ENCODE results near the gene DISC1.
"Not testable (repeated sequence)": the region's sequence is repeated elsewhere in the genome, so short reads cannot be mapped to it uniquely, and the experiment has no call there.

The DISC1 gene

DNA sequence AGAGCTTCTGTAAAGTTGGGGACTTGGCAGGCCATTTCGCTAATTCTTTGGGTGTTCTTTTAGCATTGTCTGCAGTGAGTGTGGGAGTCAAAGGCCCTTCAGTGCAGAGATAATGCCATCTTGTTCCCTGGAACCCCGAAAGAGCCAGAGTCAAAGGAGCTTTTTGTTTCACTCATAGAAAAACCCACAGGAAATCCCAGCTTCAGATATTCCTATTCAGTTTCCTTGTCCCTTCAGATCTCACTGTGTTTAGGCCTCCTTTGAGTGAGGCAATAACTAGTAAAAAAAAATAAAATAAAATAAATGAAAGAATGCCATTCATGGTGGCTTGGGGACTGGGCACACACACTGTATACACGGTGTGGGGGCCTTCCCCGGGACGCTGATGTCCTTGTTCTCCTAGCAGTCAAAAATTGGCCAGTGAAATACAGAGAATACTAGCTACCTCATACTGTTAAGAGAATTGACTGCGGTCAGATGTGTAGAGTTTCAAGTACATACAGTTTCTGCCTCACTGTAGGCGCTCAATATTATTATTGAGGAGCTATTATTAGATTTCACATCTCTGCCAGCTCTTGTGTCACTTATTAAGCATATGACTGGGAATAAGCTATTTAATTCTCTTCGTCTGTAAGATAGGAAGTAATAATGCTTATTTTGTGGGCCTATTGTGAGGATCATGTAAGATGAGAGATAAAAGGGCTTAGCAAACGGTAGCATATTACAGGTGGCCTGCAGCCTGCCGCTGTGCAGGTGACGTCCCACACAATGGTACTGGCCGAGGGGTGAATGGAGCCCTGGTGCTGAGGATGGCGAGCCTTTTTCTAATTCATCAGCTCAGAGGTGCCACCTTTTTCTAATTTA, 16.7 kb downstream of the DISC1 start:
- H3K4me3 ChIP-seq (ENCODE audit: low read depth, low read length), result no peak overlapping the region
- DNase-seq (ENCODE audit: low read depth), result no peak
- TF ChIP-seq, protein P1, sequence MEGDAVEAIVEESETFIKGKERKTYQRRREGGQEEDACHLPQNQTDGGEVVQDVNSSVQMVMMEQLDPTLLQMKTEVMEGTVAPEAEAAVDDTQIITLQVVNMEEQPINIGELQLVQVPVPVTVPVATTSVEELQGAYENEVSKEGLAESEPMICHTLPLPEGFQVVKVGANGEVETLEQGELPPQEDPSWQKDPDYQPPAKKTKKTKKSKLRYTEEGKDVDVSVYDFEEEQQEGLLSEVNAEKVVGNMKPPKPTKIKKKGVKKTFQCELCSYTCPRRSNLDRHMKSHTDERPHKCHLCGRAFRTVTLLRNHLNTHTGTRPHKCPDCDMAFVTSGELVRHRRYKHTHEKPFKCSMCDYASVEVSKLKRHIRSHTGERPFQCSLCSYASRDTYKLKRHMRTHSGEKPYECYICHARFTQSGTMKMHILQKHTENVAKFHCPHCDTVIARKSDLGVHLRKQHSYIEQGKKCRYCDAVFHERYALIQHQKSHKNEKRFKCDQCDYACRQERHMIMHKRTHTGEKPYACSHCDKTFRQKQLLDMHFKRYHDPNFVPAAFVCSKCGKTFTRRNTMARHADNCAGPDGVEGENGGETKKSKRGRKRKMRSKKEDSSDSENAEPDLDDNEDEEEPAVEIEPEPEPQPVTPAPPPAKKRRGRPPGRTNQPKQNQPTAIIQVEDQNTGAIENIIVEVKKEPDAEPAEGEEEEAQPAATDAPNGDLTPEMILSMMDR (IDR thresholded peaks at IDR 0.05; ENCODE audit: insufficient read depth, low read depth, low read length, missing control alignments), result no peak

DNA sequence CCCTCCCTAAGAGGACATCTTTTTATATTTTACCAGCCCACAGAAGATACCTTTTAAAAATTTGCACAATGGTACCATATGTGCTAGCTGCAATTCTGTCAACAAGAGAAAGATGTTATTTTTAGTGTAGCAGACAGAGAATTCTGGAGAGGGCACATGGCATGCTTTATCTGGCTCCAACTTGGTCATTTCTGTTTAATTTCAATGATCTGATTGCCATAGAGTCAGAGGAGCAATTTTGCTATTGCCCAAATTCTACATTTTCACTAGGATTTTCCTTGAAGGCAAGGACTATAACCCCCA, 17.3 kb downstream of the DISC1 start:
- TF ChIP-seq, protein P1 (IDR thresholded peaks at IDR 0.05; ENCODE audit: insufficient read depth, low read depth, low read length, missing control alignments), result no peak
- H3K4me3 ChIP-seq (ENCODE audit: low read depth, low read length), result no peak overlapping the region
- no peak for DNase-seq (ENCODE audit: low read depth)

DNA sequence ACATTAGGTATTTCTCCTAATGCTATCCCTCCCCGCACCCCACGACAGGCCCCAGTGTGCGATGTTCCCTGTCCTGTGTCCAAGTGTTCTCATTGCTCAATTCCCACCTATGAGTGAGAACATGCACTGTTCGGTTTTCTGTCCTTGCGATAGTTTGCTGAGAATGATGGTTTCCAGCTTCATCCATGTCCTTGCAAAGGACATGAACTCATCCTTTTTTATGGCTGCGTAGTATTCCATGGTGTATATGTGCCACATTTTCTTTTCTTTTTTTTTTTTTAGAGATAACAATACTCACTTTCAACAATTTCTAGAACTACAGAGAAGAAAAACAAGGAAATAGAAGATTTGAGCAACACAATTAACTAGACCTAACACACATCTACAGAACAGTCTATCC, 19.0 kb downstream of the DISC1 start:
- not testable (repeated sequence) for H3K4me3 ChIP-seq (ENCODE audit: low read depth, low read length); DNase-seq (ENCODE audit: low read depth)

DNA sequence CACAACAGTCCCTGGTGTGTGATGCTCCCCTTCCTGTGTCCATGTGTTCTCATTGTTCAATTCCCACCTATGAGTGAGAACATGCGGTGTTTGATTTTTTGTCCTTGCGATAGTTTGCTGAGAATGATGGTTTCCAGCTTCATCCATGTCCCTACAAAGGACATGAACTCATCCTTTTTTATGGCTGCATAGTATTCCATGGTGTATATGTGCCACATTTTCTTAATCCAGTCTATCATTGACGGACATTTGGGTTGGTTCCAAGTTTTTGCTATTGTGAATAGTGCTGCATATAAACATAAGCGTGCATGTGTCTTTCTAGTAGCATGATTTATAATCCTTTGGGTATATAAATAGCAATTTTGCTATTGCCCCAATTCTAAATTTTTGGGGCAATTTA, 19.6 kb downstream of the DISC1 start:
- not testable (repeated sequence) for DNase-seq (ENCODE audit: low read depth); H3K4me3 ChIP-seq (ENCODE audit: low read depth, low read length)

DNA sequence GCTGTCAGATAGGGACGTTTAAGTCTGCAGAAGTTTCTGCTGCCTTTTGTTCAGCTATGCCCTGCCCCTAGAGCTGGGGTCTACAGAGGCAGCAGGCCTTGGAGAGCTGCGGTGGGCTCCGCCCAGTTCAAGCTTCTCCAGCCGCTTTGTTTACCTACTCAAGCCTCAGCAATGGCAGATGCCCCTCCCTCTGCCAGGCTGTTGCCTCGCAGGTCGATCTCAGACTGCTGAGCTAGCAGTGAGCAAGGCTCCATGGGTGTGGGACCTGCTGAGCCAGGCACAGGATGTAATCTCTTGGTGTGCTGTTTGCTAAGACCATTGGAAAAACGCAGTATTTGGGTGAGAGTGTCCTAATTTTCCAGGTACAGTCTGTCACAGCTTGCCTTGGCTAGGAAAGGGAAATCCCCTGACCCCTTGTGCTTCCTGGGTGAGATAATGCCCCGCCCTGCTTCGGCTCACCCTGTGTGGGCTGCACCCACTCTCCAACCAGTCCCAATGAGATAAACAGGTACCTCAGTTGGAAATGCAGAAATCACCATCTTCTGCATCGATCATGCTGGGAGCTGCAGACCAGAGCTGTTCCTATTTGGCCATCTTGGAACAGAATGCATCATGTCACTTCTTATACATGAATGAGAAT, 25.2 kb downstream of the DISC1 start:
- not testable (repeated sequence) for H3K4me3 ChIP-seq (ENCODE audit: low read depth, low read length); DNase-seq (ENCODE audit: low read depth)

DNA sequence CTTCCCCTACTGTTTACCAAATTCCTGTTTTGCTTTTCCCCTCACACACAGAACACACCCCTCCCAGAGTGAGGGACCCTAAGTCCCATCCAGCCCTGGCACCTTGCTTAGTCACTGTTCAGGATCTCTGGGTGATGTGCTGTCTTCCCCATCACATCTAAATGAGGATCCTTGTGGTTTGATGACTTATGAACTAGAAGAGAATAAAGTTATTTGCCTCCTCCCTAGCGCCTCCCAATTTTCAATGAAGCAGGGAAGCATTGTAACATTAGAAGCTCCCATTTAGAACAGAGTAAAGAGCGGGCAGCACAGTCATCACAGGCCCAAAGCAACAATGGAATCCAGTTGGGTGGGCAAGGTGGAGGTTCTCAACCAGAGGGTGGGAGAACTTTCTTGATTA, 27.0 kb downstream of the DISC1 start:
- no peak overlapping the region for H3K4me3 ChIP-seq (ENCODE audit: low read depth, low read length)
- TF ChIP-seq, protein P1 (IDR thresholded peaks at IDR 0.05; ENCODE audit: insufficient read depth, low read depth, low read length, missing control alignments), result no peak
- DNase-seq (ENCODE audit: low read depth), result no peak

DNA sequence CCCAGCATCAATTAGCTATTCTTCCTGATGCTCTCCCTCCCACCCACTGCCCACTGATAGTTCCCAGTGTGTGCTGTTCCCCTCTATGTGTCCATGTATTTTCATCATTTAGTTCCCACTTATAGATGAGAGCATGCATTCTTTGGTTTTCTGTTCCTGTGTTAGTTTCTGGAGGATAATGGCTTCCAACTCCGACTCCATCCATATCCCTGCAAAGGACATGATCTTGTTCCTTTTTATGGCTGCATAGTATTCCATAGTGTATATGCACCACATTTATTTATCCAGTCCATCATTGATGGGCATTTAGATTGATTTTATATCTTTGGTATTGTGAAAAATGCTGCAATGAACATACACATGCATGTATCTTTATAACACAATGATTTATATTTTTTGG, 30.2 kb downstream of the DISC1 start:
- TF ChIP-seq, protein P1 (IDR thresholded peaks at IDR 0.05; ENCODE audit: insufficient read depth, low read depth, low read length, missing control alignments), result no peak
- no peak for DNase-seq (ENCODE audit: low read depth)
- H3K4me3 ChIP-seq (ENCODE audit: low read depth, low read length), result no peak overlapping the region

DNA sequence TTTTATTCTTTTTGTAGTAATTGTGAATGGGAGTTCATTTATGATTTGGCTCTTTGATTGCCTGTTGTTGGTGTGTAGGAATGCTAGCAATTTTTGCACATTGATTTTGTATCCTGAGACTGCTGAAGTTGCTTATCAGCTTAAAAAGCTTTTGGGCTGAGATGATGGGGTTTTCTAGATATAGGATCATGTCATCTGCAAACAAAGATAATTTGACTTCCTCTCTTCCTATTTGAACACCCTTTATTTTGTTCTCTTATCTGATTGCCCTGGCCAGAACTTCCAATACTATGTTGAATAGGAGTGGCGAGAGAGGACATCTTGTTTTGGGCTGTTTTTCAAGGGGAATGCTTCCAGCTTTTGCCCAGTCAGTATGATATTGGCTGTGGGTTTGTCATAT, 31.6 kb downstream of the DISC1 start:
- not testable (repeated sequence) for H3K4me3 ChIP-seq (ENCODE audit: low read depth, low read length); DNase-seq (ENCODE audit: low read depth)

DNA sequence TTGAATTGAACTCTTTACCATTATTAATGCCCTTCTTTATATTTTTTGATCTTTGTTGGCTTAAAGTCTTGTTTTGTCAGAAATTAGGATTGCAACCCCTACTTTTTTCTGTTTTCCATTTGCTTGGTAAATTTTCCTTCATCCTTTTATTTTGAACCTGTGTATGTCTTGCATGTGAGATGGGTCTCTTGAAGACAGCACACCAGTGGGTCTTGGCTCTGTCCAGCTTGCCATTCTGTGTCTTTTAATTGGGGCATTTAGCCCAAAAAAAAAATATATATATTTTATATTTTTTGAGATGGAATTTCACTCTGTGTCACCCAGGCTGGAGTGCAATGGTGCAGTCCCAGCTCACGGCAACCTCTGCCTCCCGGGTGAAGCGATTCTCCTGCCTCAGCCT, 33.6 kb downstream of the DISC1 start:
- no peak overlapping the region for H3K4me3 ChIP-seq (ENCODE audit: low read depth, low read length)
- no peak for DNase-seq (ENCODE audit: low read depth)
- TF ChIP-seq, protein P1 (IDR thresholded peaks at IDR 0.05; ENCODE audit: insufficient read depth, low read depth, low read length, missing control alignments), result no peak
